Measurements from ENCODE around the gene EPRS1. TPM values are rescaled to one million over a fixed set of nuclear protein-coding genes. Genes with fewer than 3 reads are reported as not detected.

EPRS1 gene
- total and polyA plus RNA-seq, 9 of the 15 experiments (the other 6 are each of a cell fraction or from before 2014, with no cell fraction given), result 129 to 291 (median 248) TPM

GRCh38 chr1:220038640-220039039 lies 7.7 kb downstream of the EPRS1 start:
- intact Hi-C loops (cut with micrococcal nuclease), result no loop called here

More at GRCh38 chr1:220038640-220039039, 7.7 kb downstream of the EPRS1 start:
- no peaks in the 10 kb centered on the region for H3K9me3 ChIP-seq (replicated peaks; ENCODE audit: control insufficient read depth, insufficient read depth, low read depth, low read length)
- ChIA-PET POLR2A (interaction anchor here (0.6 to 1.9 kb wide), 4 partner anchors 10 to 43 kb away, joined by 3 to 12 read pairs (median 6); no protein-coding TSS in a partner anchor), CTCF (ENCODE audit: low intra/inter-chr PET ratio) (no interaction called here)
- peak overlapping the region in 1 of 2 experiments; percentile 53; a peak in 1 of 4 replicates for H3K9ac ChIP-seq (ENCODE audit: insufficient read depth in 1 of 2, low read depth in 2 of 2, low read length in 2 of 2)
- H3K4me1 ChIP-seq (replicated peaks in 1 of 2; ENCODE audit: control insufficient read depth in 2 of 2, insufficient read depth in 2 of 2, low read length in 2 of 2), result peaks cover 0 to 8% of the 10 kb centered on the region in 2 experiments; a peak in 2 of 5 replicates
- no peak overlapping the region for H2AFZ ChIP-seq (ENCODE audit: low read depth, low read length)
- peaks cover 4% of the 10 kb centered on the region for H3K9me1 ChIP-seq (ENCODE audit: control insufficient read depth, insufficient read depth, low read length)
- no peaks in the 10 kb centered on the region for H3K27me3 ChIP-seq (ENCODE audit: control insufficient read depth in 2 of 2, insufficient read depth in 2 of 2, low read length in 2 of 2)
- peaks cover 15% of the 10 kb centered on the region for H4K20me1 ChIP-seq (replicated peaks; ENCODE audit: control insufficient read depth, insufficient read depth, low read length)
- H3K4me3 ChIP-seq, result no peak overlapping the region
- in situ Hi-C loops (cut with MboI), result no loop called here
- TF ChIP-seq IRF2 (CRISPR knock-in tag; IDR thresholded peaks at IDR 0.05), result no peak
- no peak for TF ChIP-seq MYBL2 (IDR thresholded peaks at IDR 0.05; ENCODE audit: low read depth)
- no peak for TF ChIP-seq MYBL2 (CRISPR knock-in tag; IDR thresholded peaks at IDR 0.05; ENCODE audit: borderline replicate concordance)
- no peak for TF ChIP-seq MEIS2 (IDR thresholded peaks at IDR 0.05; ENCODE audit: partially characterized antibody)
- no peak for TF ChIP-seq ARID4B (CRISPR knock-in tag; IDR thresholded peaks at IDR 0.05)
- TF ChIP-seq ILK (tag; IDR thresholded peaks at IDR 0.05; ENCODE audit: borderline replicate concordance, low read depth), result no peak
- TF ChIP-seq, protein P1, sequence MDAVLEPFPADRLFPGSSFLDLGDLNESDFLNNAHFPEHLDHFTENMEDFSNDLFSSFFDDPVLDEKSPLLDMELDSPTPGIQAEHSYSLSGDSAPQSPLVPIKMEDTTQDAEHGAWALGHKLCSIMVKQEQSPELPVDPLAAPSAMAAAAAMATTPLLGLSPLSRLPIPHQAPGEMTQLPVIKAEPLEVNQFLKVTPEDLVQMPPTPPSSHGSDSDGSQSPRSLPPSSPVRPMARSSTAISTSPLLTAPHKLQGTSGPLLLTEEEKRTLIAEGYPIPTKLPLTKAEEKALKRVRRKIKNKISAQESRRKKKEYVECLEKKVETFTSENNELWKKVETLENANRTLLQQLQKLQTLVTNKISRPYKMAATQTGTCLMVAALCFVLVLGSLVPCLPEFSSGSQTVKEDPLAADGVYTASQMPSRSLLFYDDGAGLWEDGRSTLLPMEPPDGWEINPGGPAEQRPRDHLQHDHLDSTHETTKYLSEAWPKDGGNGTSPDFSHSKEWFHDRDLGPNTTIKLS (IDR thresholded peaks at IDR 0.05; ENCODE audit: borderline replicate concordance, low read depth), result no peak
- WGBS (ENCODE audit: insufficient coverage, low coverage, missing lambda C conversion rate), result 63% methylated on average over 4 of the region's 4 CpGs
- BruUV-seq (replicated peaks), result no TSS peak
- H3K27ac ChIP-seq (ENCODE audit: extremely low read depth, low read depth, low read length), result no peak overlapping the region
- ATAC-seq, result peak; percentile 7; the same call in 1 of the 3 replicates
- peaks cover 90% of the 10 kb centered on the region for H3K79me2 ChIP-seq (ENCODE audit: control insufficient read depth, insufficient read depth, low read length)
- peaks cover 78% of the 10 kb centered on the region for H3K36me3 ChIP-seq (ENCODE audit: control insufficient read depth, insufficient read depth, low read length)
- no peak for FAIRE-seq
- DNase-seq (ENCODE audit: extremely low read depth in 1 of 4, low spot score in 3 of 4), result no peak
- no peak overlapping the region for H3K4me2 ChIP-seq (ENCODE audit: insufficient read depth, low read length)
